Adrenal gland (tissue), 12 donors: ENCODE measurements around the gene KRTAP10-6. TPM values are rescaled to one million over a fixed set of nuclear protein-coding genes. Genes with fewer than 3 reads are reported as not detected.

Source experiments
- DNase-seq, 7 donors: peaks; one replicate each; pipeline ENCODE4 v3.0.0-alpha.2; 2019 to 2020
- H3K27ac ChIP-seq, 5 donors: fragments of 200-600 bp; sonication (generic) in 4 of 5; 1 replicate in 3 of 5; 2 replicates in 2 of 5; pipeline versions ENCODE4 v1.5.1 to v1.8.0; 2016 to 2020; ENCODE audit warnings: mild to moderate bottlenecking in 1 of 5
- H3K27me3 ChIP-seq: fragments of 200-600 bp; 2 replicates; pipeline ENCODE4 v1.8.0; 2021
- H3K36me3 ChIP-seq, 2 donors: fragments of 200-600 bp; replicated peaks in 1 of 2; 1 replicate in 1 of 2; 2 replicates in 1 of 2; pipeline versions ENCODE4 v1.5.1 to v1.8.0; 2018 to 2022
- H3K4me1 ChIP-seq, 2 donors: fragments of 200-600 bp; replicated peaks in 1 of 2; 1 replicate in 1 of 2; 2 replicates in 1 of 2; pipeline versions ENCODE4 v1.5.1 to v1.8.0; 2018 to 2021
- H3K4me3 ChIP-seq, 4 donors: fragments of 200-600 bp; sonication (generic) in 3 of 4; one replicate each; pipeline ENCODE4 v1.5.1; 2016 to 2018
- H3K9me3 ChIP-seq, 3 donors: fragments of 200-600 bp; sonication (generic) in 1 of 3; replicated peaks in 1 of 3; 1 replicate in 2 of 3; 2 replicates in 1 of 3; pipeline versions ENCODE4 v1.5.1 to v1.8.0; 2016 to 2021
- POLR2A ChIP-seq, 2 donors: fragments of 450-650 bp; IDR thresholded peaks; one replicate each; pipeline ENCODE4 v1.6.1; 2017; ENCODE audit warnings: antibody characterized with exemption in 2 of 2, mild to moderate bottlenecking in 2 of 2, moderate library complexity in 1 of 2
- WGBS, 4 donors: extraction: QIAGEN DNeasy Blood & Tissue Kit in 2 of 4; methylation state at CpG; one replicate each; pipeline versions ENCODE4 v1.1.5 to v1.1.7; 2013 to 2017; 5-methylcytosine and 5-hydroxymethylcytosine counted together
- intact Hi-C, 2 donors: fragments of 100-400 bp; cut with DNase I; formaldehyde crosslinking; loops; one replicate each; pipeline versions ENCODE4 v1.14.1 to v1.15.0; 2022 to 2023
- polyA plus RNA-seq, 3 donors: library from polyadenylated mRNA; stranded (reverse); fragments of 200-250 nt in 2 of 3; fragments of 350-450 nt in 1 of 3; fragmentation: Illumina TruSeq in 1 of 3; extraction: RNeasy Lipid Tissue Mini Kit (QIAGEN cat#74804) in 1 of 3; gene quantifications; one replicate each; pipeline ENCODE4 v1.2.3, GENCODE V29; 2013 to 2014
- total RNA-seq, 9 donors: library from RNA; depleted of rRNA in 4 of 9; stranded (reverse); fragments of >200 nt in 4 of 9; fragments of 120-200 nt in 1 of 9; fragmentation: NEBNext Ultra II Directional in 1 of 9; extraction: Animal tissue kit (Norgen Biotek cat#: 25700) in 1 of 9; gene quantifications; one replicate each; pipeline versions ENCODE4 v1.1.0 to v1.2.4, GENCODE V29; 2013 to 2023
- TF ChIP-seq, protein P1 (sequence below), 6 experiments: fragments of 450-650 bp in 4 of 6; fragments of 200-600 bp in 2 of 6; sonication (generic) in 1 of 6; IDR thresholded peaks; 1 replicate in 5 of 6; 2 replicates in 1 of 6; pipeline versions ENCODE4 v1.5.1 to v1.8.0; 2016 to 2021; ENCODE audit warnings: antibody characterized with exemption in 6 of 6, mild to moderate bottlenecking in 2 of 6, moderate library complexity in 1 of 6
- donor health status: healthy with polysubstance abuse.
- donor health status: Bipolar disorder and iron deficiency.
- donor health status: DM: yes; HTN: yes; CAD: no.
- donor health status: DM: no; HTN: no; CAD: no.
- donor health status: DM: no; HTN: no; CAD: no.
- donor health status: DM: yes; HTN: yes; CAD: no.

The KRTAP10-6 gene
- total and polyA plus RNA-seq, 12 donors: not detected

GRCh38 chr21:44567481-44568171 lies 24.7 kb downstream of the KRTAP10-6 start:
- no peak overlapping the region for H3K4me3 ChIP-seq
- H3K4me1 ChIP-seq: no peaks in the 10 kb centered on the region
- intact Hi-C loops: no loop called here
- H3K27me3 ChIP-seq: no peaks in the 10 kb centered on the region
- no peak overlapping the region for H3K27ac ChIP-seq
- WGBS, 4 donors: 78 to 87% (median 85%) methylated on average over 17 to 18 of the region's 18 CpGs
- no peaks in the 10 kb centered on the region for H3K36me3 ChIP-seq
- H3K9me3 ChIP-seq: no peaks in the 10 kb centered on the region
- TF ChIP-seq POLR2A (IDR thresholded peaks at IDR 0.05): no peak
- TF ChIP-seq, protein P1, sequence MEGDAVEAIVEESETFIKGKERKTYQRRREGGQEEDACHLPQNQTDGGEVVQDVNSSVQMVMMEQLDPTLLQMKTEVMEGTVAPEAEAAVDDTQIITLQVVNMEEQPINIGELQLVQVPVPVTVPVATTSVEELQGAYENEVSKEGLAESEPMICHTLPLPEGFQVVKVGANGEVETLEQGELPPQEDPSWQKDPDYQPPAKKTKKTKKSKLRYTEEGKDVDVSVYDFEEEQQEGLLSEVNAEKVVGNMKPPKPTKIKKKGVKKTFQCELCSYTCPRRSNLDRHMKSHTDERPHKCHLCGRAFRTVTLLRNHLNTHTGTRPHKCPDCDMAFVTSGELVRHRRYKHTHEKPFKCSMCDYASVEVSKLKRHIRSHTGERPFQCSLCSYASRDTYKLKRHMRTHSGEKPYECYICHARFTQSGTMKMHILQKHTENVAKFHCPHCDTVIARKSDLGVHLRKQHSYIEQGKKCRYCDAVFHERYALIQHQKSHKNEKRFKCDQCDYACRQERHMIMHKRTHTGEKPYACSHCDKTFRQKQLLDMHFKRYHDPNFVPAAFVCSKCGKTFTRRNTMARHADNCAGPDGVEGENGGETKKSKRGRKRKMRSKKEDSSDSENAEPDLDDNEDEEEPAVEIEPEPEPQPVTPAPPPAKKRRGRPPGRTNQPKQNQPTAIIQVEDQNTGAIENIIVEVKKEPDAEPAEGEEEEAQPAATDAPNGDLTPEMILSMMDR (IDR thresholded peaks at IDR 0.05): no peak
- DNase-seq: peak in 1 of 7 donors; percentile 24

GRCh38 chr21:44566403-44566802 lies 25.9 kb downstream of the KRTAP10-6 start:
- 67 to 84% (median 78%) methylated on average over 1 of the region's 1 CpG for WGBS, 4 donors
- TF ChIP-seq, protein P1 (IDR thresholded peaks at IDR 0.05): no peak
- no peak for TF ChIP-seq POLR2A (IDR thresholded peaks at IDR 0.05)
- no peaks in the 10 kb centered on the region for H3K4me1 ChIP-seq
- no peak overlapping the region for H3K4me3 ChIP-seq
- H3K9me3 ChIP-seq: no peaks in the 10 kb centered on the region
- H3K36me3 ChIP-seq: no peaks in the 10 kb centered on the region
- no peak overlapping the region for H3K27ac ChIP-seq
- no peak for DNase-seq
- H3K27me3 ChIP-seq: no peaks in the 10 kb centered on the region
- intact Hi-C loops: no loop called here

GRCh38 chr21:44564886-44565598 lies 27.3 kb downstream of the KRTAP10-6 start:
- H3K27me3 ChIP-seq: no peaks in the 10 kb centered on the region
- WGBS, 4 donors: 0 to 45% (median 18%) methylated on average over 1 of the region's 1 CpG
- no peak for TF ChIP-seq POLR2A (IDR thresholded peaks at IDR 0.05)
- TF ChIP-seq, protein P1 (IDR thresholded peaks at IDR 0.05): no peak
- H3K4me1 ChIP-seq: no peaks in the 10 kb centered on the region
- no peaks in the 10 kb centered on the region for H3K36me3 ChIP-seq
- H3K27ac ChIP-seq: no peak overlapping the region
- intact Hi-C loops: no loop called here
- DNase-seq: no peak
- H3K9me3 ChIP-seq: no peaks in the 10 kb centered on the region
- H3K4me3 ChIP-seq: no peak overlapping the region

DNA sequence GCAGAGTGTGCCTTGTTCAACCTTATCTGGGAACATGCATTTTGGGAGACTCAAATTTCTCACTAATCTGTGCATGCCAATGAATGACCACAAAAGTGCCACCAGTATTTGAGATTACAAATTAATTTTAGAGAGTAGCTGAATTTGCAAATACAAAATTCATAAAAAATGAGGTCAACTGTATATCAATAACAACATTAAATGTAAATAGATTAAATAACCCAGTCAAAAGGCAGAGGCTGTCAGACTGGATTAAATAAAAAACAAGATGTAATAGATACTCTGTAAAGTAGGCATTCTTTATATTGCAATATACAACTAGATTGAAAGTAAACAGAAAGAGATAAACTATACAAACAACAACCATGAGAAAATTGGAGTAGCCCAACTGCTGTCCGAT lies 28.2 kb downstream of the KRTAP10-6 start:
- 84 to 98% (median 88%) methylated on average over 1 of the region's 1 CpG for WGBS, 4 donors

More for the DNA sequence above, 28.2 kb downstream of the KRTAP10-6 start:
- H3K27ac ChIP-seq: no peak overlapping the region
- TF ChIP-seq POLR2A (IDR thresholded peaks at IDR 0.05): no peak
- TF ChIP-seq, protein P1 (IDR thresholded peaks at IDR 0.05): no peak
- DNase-seq: no peak
- no peaks in the 10 kb centered on the region for H3K27me3 ChIP-seq
- no peaks in the 10 kb centered on the region for H3K4me1 ChIP-seq
- H3K4me3 ChIP-seq: no peak overlapping the region
- no peaks in the 10 kb centered on the region for H3K9me3 ChIP-seq
- intact Hi-C loops: no loop called here
- no peaks in the 10 kb centered on the region for H3K36me3 ChIP-seq
